ENCODE data around the gene MAML1. TPM values are rescaled to one million over a fixed set of nuclear protein-coding genes. Genes with fewer than 3 reads are reported as not detected.

The MAML1 gene
- total and polyA plus RNA-seq, 2 experiments from 2014 or later: 7.5 to 15.9 TPM

DNA sequence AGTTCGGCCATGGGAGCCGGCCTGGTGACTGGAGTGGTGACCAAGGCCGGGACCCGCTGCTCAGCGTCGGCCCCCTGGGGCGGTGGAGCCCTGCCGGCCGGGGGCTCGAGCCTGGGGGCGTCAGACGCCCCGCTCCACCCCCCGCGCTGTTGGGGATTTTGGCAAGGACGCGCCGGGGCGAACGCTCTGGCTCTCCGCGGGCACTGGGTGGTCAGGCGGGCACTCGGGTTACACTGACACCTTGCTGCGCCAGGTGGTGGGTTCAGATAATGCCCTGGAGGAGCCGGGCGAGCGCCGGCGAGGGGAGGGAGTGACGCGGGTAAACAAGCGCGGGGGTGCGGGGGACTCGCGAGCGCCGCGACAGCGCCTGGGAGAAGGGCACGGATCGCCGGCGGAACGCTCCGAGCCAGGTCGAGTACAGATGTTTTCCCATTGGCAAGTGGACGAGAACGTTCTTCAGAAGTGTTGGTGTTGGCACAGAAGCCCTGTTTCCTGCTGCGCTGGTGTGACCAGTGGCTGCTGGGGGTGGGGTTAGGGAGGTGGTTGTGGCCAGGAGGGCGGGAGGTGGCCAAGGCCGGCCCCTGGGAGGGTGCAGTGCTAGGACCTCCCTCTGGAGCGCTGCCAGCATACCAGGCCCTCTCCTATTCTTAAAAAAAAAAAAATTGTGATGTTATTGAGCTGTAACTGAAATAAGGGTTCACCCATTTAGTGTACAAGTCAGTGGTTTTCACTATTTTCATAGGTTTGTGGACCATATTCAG is 88.9 kb downstream of the MAML1 start:
- Histone ChIP-seq H3K27ac (peak overlapping the region; percentile 99), H3K4me1 (ENCODE audit: insufficient read depth) (peaks cover 60% of the 10 kb centered on the region), H3K9me3 (ENCODE audit: low read depth) (no peaks in the 10 kb centered on the region), H2AFZ (no peak overlapping the region), H3K4me3 (peak overlapping the region; percentile 79), H3K4me2 (peak overlapping the region; percentile 95), H3K27me3 (no peaks in the 10 kb centered on the region), H3K79me2 (peaks cover 48% of the 10 kb centered on the region), H4K20me1 (ENCODE audit: insufficient read depth, poor library complexity, severe bottlenecking) (peaks cover 52% of the 10 kb centered on the region), H3K9me2 (replicated peaks; ENCODE audit: insufficient read depth) (no peaks in the 10 kb centered on the region), H3K36me3 (replicated peaks; ENCODE audit: insufficient read depth, low read depth) (no peaks in the 10 kb centered on the region)
- TF ChIP-seq, protein P1, sequence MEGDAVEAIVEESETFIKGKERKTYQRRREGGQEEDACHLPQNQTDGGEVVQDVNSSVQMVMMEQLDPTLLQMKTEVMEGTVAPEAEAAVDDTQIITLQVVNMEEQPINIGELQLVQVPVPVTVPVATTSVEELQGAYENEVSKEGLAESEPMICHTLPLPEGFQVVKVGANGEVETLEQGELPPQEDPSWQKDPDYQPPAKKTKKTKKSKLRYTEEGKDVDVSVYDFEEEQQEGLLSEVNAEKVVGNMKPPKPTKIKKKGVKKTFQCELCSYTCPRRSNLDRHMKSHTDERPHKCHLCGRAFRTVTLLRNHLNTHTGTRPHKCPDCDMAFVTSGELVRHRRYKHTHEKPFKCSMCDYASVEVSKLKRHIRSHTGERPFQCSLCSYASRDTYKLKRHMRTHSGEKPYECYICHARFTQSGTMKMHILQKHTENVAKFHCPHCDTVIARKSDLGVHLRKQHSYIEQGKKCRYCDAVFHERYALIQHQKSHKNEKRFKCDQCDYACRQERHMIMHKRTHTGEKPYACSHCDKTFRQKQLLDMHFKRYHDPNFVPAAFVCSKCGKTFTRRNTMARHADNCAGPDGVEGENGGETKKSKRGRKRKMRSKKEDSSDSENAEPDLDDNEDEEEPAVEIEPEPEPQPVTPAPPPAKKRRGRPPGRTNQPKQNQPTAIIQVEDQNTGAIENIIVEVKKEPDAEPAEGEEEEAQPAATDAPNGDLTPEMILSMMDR (IDR thresholded peaks at IDR 0.05; ENCODE audit: poor library complexity): no peak
- TF ChIP-seq EZH2phosphoT487 (IDR thresholded peaks at IDR 0.05; ENCODE audit: low read depth, severe bottlenecking, unreplicated experiment): no peak
- TF ChIP-seq EZH2 (IDR thresholded peaks at IDR 0.05; ENCODE audit: borderline replicate concordance): no peak
- peak; percentile 94 for DNase-seq (ENCODE audit: low spot score)
- under 1% methylated on average over 46 of the region's 54 CpGs for WGBS (ENCODE audit: low lambda C conversion rate, missing lambda C conversion rate)

DNA sequence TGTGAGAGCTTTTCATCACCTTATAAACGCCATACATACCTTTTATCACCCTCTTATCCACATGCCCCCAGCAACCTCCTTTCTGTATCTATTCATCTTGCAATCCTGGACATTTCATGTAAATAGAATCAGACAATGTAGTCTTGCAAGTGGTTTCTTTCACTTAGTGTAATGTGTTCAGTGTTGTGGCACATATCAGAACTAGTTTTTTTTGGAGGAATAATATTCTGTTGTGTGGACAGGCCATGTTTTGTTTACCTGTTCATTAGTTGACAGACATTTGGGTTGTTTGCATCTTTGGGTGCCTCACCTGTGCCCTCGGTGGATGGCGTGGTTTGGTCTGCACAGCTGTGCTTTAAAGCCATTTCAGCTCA is 89.4 kb downstream of the MAML1 start:
- Histone ChIP-seq H3K27ac (peak overlapping the region; percentile 99), H3K27me3 (no peaks in the 10 kb centered on the region), H4K20me1 (ENCODE audit: insufficient read depth, poor library complexity, severe bottlenecking) (peaks cover 57% of the 10 kb centered on the region), H2AFZ (no peak overlapping the region), H3K9me3 (ENCODE audit: low read depth) (no peaks in the 10 kb centered on the region), H3K9me2 (replicated peaks; ENCODE audit: insufficient read depth) (no peaks in the 10 kb centered on the region), H3K4me3 (peak overlapping the region; percentile 79), H3K79me2 (peaks cover 51% of the 10 kb centered on the region), H3K4me2 (peak overlapping the region; percentile 95), H3K4me1 (ENCODE audit: insufficient read depth) (peaks cover 59% of the 10 kb centered on the region), H3K36me3 (replicated peaks; ENCODE audit: insufficient read depth, low read depth) (no peaks in the 10 kb centered on the region)
- TF ChIP-seq, protein P1 (IDR thresholded peaks at IDR 0.05; ENCODE audit: poor library complexity): no peak
- TF ChIP-seq EZH2phosphoT487 (IDR thresholded peaks at IDR 0.05; ENCODE audit: low read depth, severe bottlenecking, unreplicated experiment): no peak
- no peak for TF ChIP-seq EZH2 (IDR thresholded peaks at IDR 0.05; ENCODE audit: borderline replicate concordance)
- 61% methylated on average over 3 of the region's 3 CpGs for WGBS (ENCODE audit: low lambda C conversion rate, missing lambda C conversion rate)
- DNase-seq (ENCODE audit: low spot score): no peak

DNA sequence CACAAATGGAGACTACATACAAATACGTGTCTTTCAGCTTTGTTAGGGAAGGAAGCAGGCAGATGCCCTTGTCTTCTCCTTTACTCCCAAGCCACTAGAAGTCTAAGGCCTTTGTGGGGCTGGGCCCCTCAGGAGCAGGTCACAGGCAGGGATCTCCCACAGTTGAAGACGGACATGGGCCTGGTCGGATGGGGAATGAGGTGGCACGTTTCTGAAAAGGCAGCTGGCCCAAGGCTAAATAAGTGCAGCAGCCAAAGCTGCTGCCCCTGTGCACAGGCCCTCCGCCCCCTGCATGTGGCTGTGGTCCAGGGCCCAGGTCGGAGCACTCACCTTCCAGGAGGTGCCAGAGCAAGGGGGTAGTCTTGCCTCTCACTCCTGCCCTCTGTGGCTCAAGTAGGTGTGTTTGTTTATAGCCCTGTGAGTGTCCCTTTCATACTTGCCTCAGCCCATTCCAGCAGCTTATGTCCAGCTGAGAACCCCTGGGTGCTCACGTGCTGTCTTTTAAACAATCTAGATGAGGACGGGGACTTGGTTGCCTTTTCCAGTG is 89.9 kb downstream of the MAML1 start:
- Histone ChIP-seq H3K36me3 (replicated peaks; ENCODE audit: insufficient read depth, low read depth) (no peaks in the 10 kb centered on the region), H3K4me2 (peak overlapping the region; percentile 95), H2AFZ (no peak overlapping the region), H3K27me3 (no peaks in the 10 kb centered on the region), H3K4me1 (ENCODE audit: insufficient read depth) (peaks cover 55% of the 10 kb centered on the region), H3K79me2 (peaks cover 48% of the 10 kb centered on the region), H3K9me2 (replicated peaks; ENCODE audit: insufficient read depth) (no peaks in the 10 kb centered on the region), H4K20me1 (ENCODE audit: insufficient read depth, poor library complexity, severe bottlenecking) (peaks cover 62% of the 10 kb centered on the region), H3K9me3 (ENCODE audit: low read depth) (no peaks in the 10 kb centered on the region), H3K4me3 (peak overlapping the region; percentile 79), H3K27ac (peak overlapping the region; percentile 99)
- no peak for DNase-seq (ENCODE audit: low spot score)
- TF ChIP-seq, protein P1 (IDR thresholded peaks at IDR 0.05; ENCODE audit: poor library complexity): no peak
- TF ChIP-seq EZH2phosphoT487 (IDR thresholded peaks at IDR 0.05; ENCODE audit: low read depth, severe bottlenecking, unreplicated experiment): no peak
- TF ChIP-seq EZH2 (IDR thresholded peaks at IDR 0.05; ENCODE audit: borderline replicate concordance): no peak
- WGBS (ENCODE audit: low lambda C conversion rate, missing lambda C conversion rate): 73% methylated on average over 8 of the region's 8 CpGs

Data from hepatocyte (in vitro differentiated cells).